HepG2 (cell line): ENCODE data around the gene SHF. TPM values are rescaled to one million over a fixed set of nuclear protein-coding genes. Genes with fewer than 3 reads are reported as not detected.

Experiments
- ATAC-seq: fragments of 200-7000 bp; cut with Tn5 transposase; 3 replicates; pipeline ENCODE4 v1.9.1; 2020; ENCODE audit warnings: mild to moderate bottlenecking, moderate library complexity
- BruUV-seq: library from RNA; stranded (reverse); fragments of 400-500 nt; replicated peaks from 2 replicates; lab custom pipeline; 2021; lab: Mats Ljungman, UMichigan
- CTCF ChIA-PET: fragments of 300-600 bp; formaldehyde crosslinking; extraction: SDS; loops from one replicate; lab custom pipeline; 2021; ENCODE audit warnings: low total read pairs, inconsistent platforms, low intra/inter-chr PET ratio; lab: Yijun Ruan, JAX
- POLR2A ChIA-PET: fragments of 350-600 bp; sonication (Branson Sonifier 250); formaldehyde crosslinking; loops from one replicate; lab custom pipeline; 2020; ENCODE audit warnings: antibody characterized with exemption, inconsistent platforms; lab: Yijun Ruan, JAX
- DNase-seq: peaks from one replicate; pipeline ENCODE4 v3.0.0-alpha.2; 2015; ENCODE audit warnings: low spot score
- FAIRE-seq: peaks from 3 replicates; lab custom pipeline; 2011; peaks lifted over from hg19 to GRCh38; lab: Jason Lieb, UNC
- H2AFZ ChIP-seq: one replicate; pipeline ENCODE4 v1.6.1; 2011; ENCODE audit warnings: low read length, inconsistent platforms
- H3K27ac ChIP-seq: fragments of 300-600 bp; 3 replicates; pipeline ENCODE4 v1.8.0; 2011; ENCODE audit warnings: mixed run types, mild to moderate bottlenecking, mixed read lengths, low read length, inconsistent platforms; ENCODE audit not compliant: insufficient read depth; ENCODE audit errors: extremely low read length
- H3K27me3 ChIP-seq, 2 experiments: fragments of 200-600 bp in 1 of 2; 2 replicates in 1 of 2; 3 replicates in 1 of 2; pipeline versions ENCODE4 v1.6.0 to v1.8.0; 2011; ENCODE audit warnings: low read length in 2 of 2, mild to moderate bottlenecking in 2 of 2, moderate library complexity in 2 of 2, inconsistent platforms in 1 of 2; ENCODE audit not compliant: insufficient read depth in 2 of 2, control insufficient read depth in 1 of 2
- H3K36me3 ChIP-seq, 2 experiments: fragments of 200-600 bp in 1 of 2; replicated peaks in 1 of 2; 2 replicates in 1 of 2; 3 replicates in 1 of 2; pipeline versions ENCODE4 v1.5.1 to v1.8.0; 2011; ENCODE audit warnings: low read length in 2 of 2, inconsistent platforms in 1 of 2; ENCODE audit not compliant: insufficient read depth in 2 of 2, control insufficient read depth in 1 of 2
- H3K4me1 ChIP-seq: 2 replicates; pipeline ENCODE4 v1.5.1; 2012; ENCODE audit warnings: low read length, inconsistent platforms; ENCODE audit not compliant: insufficient read depth
- H3K4me2 ChIP-seq: 2 replicates; pipeline ENCODE4 v1.6.0; 2011; ENCODE audit warnings: low read depth, low read length, inconsistent platforms
- H3K4me3 ChIP-seq, 3 experiments: fragments of 200-600 bp in 1 of 3; sonication (generic), shearing (Covaris generic) in 1 of 3; replicated peaks in 1 of 3; 2 replicates each; pipeline ENCODE4 v1.5.1; 2011 to 2016; ENCODE audit warnings: low read length in 3 of 3, inconsistent platforms in 2 of 3, low read depth in 2 of 3, mild to moderate bottlenecking in 2 of 3, control low read depth in 1 of 3, mixed read lengths in 1 of 3; ENCODE audit not compliant: insufficient read depth in 1 of 3
- H3K79me2 ChIP-seq: one replicate; pipeline ENCODE4 v1.6.1; 2011; ENCODE audit warnings: low read length, inconsistent platforms; ENCODE audit not compliant: insufficient read depth
- H3K9ac ChIP-seq: 2 replicates; pipeline ENCODE4 v1.6.0; 2011; ENCODE audit warnings: mild to moderate bottlenecking, low read depth, low read length, inconsistent platforms; ENCODE audit not compliant: insufficient read depth
- H3K9me3 ChIP-seq: 2 replicates; pipeline ENCODE4 v1.5.1; 2012; ENCODE audit warnings: mild to moderate bottlenecking, low read length
- H4K20me1 ChIP-seq: 2 replicates; pipeline ENCODE4 v1.6.0; 2011; ENCODE audit warnings: inconsistent platforms, mild to moderate bottlenecking, low read length, moderate library complexity; ENCODE audit not compliant: insufficient read depth
- ATF1 ChIP-seq: IDR thresholded peaks from 2 replicates; pipeline ENCODE4 v1.6.1; 2016; ENCODE audit warnings: mild to moderate bottlenecking, control low read depth
- BCLAF1 ChIP-seq: fragments of 450-650 bp; IDR thresholded peaks from 2 replicates; pipeline ENCODE4 v1.6.1; 2017; ENCODE audit warnings: mild to moderate bottlenecking
- DNMT1 ChIP-seq: sonication (generic); formaldehyde crosslinking; IDR thresholded peaks from 2 replicates; pipeline ENCODE4 v1.5.1; 2020; ENCODE audit warnings: mild to moderate bottlenecking, missing genetic modification reagents
- HHEX ChIP-seq: IDR thresholded peaks from 2 replicates; pipeline ENCODE4 v1.6.1; 2016; ENCODE audit warnings: control low read depth
- NR2F1 ChIP-seq, 2 experiments: fragments of 450-650 bp in 1 of 2; formaldehyde crosslinking in 1 of 2; IDR thresholded peaks; 2 replicates each; pipeline versions ENCODE4 v1.5.0 to v1.6.1; 2016 to 2020; ENCODE audit warnings: mild to moderate bottlenecking in 1 of 2, missing compliant biosample characterization in 1 of 2, missing genetic modification reagents in 1 of 2, moderate library complexity in 1 of 2
- RFX1 ChIP-seq: fragments of 450-650 bp; IDR thresholded peaks from 2 replicates; pipeline ENCODE4 v1.6.1; 2017
- TCF12 ChIP-seq, 2 experiments: fragments of 450-650 bp in 1 of 2; sonication (generic) in 1 of 2; formaldehyde crosslinking in 1 of 2; IDR thresholded peaks; 2 replicates each; pipeline versions ENCODE4 v1.6.1 to v1.8.0; 2017 to 2022; ENCODE audit warnings: antibody characterized with exemption in 1 of 2, mild to moderate bottlenecking in 1 of 2, missing genetic modification reagents in 1 of 2, moderate library complexity in 1 of 2
- YEATS4 ChIP-seq: sonication (generic); formaldehyde crosslinking; IDR thresholded peaks from 2 replicates; pipeline ENCODE4 v1.4.0; 2020; ENCODE audit warnings: missing genetic modification reagents, borderline replicate concordance
- ZFP1 ChIP-seq: IDR thresholded peaks from 2 replicates; pipeline ENCODE4 v1.6.1; 2016
- ZNF34 ChIP-seq: sonication (generic); formaldehyde crosslinking; IDR thresholded peaks from 2 replicates; pipeline ENCODE4 v1.4.0; 2020; ENCODE audit warnings: mild to moderate bottlenecking, missing genetic modification reagents, borderline replicate concordance
- ZNF460 ChIP-seq: sonication (generic); formaldehyde crosslinking; IDR thresholded peaks from 2 replicates; pipeline ENCODE4 v1.5.1; 2020; ENCODE audit warnings: missing genetic modification reagents, mild to moderate bottlenecking, borderline replicate concordance
- WGBS: methylation state at CpG from one replicate; pipeline ENCODE4 v1.1.6; 2017; ENCODE audit warnings: low lambda C conversion rate; 5-methylcytosine and 5-hydroxymethylcytosine counted together
- in situ Hi-C: cut with HindIII; loops from 2 replicates; pipeline ENCODE4 v1.10.0; 2017; ENCODE audit warnings: low pct_unique_long_range_greater_than_20kb; ENCODE audit not compliant: extremely low pct_ligation_motif_present
- intact Hi-C: fragments of 100-400 bp; cut with micrococcal nuclease; formaldehyde crosslinking; loops from one replicate; pipeline ENCODE4 v1.10.0; 2022; ENCODE audit not compliant: unreplicated experiment
- polyA plus RNA-seq, 8 experiments: library from polyadenylated mRNA; depleted of rRNA in 3 of 8; stranded (reverse) in 7 of 8; unstranded in 1 of 8; fragments of >200 nt; fragmentation: Illumina TruSeq in 4 of 8; extraction: Trizol in 4 of 8; gene quantifications; 2 replicates each; pipeline versions ENCODE4 v1.2.1 to v1.2.3, GENCODE V29; 2011 to 2016; ENCODE audit warnings: low read depth in 4 of 8, missing spikeins in 1 of 8, mixed read lengths in 1 of 8; ENCODE audit not compliant: insufficient read depth in 1 of 8
- total RNA-seq, 5 experiments: library from RNA; depleted of rRNA; stranded (reverse); fragments of >200 nt; fragmentation: Illumina TruSeq; extraction: Trizol; gene quantifications; 2 replicates each; pipeline ENCODE4 v1.2.3, GENCODE V29; 2016; ENCODE audit warnings: low read depth in 1 of 5
- TF ChIP-seq, protein P1 (sequence below): sonication (generic); formaldehyde crosslinking; IDR thresholded peaks from 2 replicates; pipeline ENCODE4 v1.5.1; 2020; ENCODE audit warnings: missing genetic modification reagents, mild to moderate bottlenecking, borderline replicate concordance
- TF ChIP-seq, protein P2 (sequence below): sonication (generic); formaldehyde crosslinking; IDR thresholded peaks from 2 replicates; pipeline ENCODE4 v1.5.1; 2020; ENCODE audit warnings: missing genetic modification reagents, mild to moderate bottlenecking, borderline replicate concordance

SHF gene
- total and polyA plus RNA-seq, 2 of the 13 experiments (the other 11 are each of a cell fraction or from before 2014, with no cell fraction given) = 20.9 to 25.5 TPM

DNA sequence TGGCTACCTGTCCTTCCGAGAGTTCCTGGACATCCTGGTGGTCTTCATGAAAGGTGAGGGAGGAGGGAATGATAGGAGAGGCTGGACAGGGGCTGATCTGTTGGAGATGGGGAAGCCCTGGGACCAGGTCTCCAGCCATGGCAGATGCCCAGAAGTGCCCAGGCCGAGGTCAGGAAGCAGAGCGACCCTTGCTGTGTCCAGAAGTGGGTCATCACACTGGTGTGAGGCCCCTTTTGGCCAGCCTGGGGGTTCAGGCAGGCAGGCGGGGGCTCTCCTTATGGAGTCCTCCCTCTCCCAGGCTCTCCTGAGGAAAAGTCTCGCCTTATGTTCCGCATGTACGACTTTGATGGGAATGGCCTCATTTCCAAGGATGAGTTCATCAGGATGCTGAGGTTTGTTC, 40.2 kb downstream of the SHF start:
- intact Hi-C loops = no loop called here
- ChIA-PET POLR2A (no interaction called here), CTCF (no interaction called here)
- DNase-seq = no peak
- in situ Hi-C loops = no loop called here
- no peak overlapping the region for H3K4me2 ChIP-seq
- no peak overlapping the region for H3K4me3 ChIP-seq
- 64% methylated on average over 5 of the region's 7 CpGs for WGBS
- TF ChIP-seq ZNF34 (CRISPR knock-in tag) = no peak
- TF ChIP-seq ZFP1 (CRISPR knock-in tag) = no peak
- TF ChIP-seq YEATS4 (CRISPR knock-in tag) = no peak
- TF ChIP-seq NR2F1 (CRISPR knock-in tag; IDR thresholded peaks at IDR 0.05) = no peak
- no peak for TF ChIP-seq ATF1 (CRISPR knock-in tag)
- no peak for TF ChIP-seq BCLAF1
- no peak for TF ChIP-seq HHEX (CRISPR knock-in tag)
- TF ChIP-seq, protein P1, sequence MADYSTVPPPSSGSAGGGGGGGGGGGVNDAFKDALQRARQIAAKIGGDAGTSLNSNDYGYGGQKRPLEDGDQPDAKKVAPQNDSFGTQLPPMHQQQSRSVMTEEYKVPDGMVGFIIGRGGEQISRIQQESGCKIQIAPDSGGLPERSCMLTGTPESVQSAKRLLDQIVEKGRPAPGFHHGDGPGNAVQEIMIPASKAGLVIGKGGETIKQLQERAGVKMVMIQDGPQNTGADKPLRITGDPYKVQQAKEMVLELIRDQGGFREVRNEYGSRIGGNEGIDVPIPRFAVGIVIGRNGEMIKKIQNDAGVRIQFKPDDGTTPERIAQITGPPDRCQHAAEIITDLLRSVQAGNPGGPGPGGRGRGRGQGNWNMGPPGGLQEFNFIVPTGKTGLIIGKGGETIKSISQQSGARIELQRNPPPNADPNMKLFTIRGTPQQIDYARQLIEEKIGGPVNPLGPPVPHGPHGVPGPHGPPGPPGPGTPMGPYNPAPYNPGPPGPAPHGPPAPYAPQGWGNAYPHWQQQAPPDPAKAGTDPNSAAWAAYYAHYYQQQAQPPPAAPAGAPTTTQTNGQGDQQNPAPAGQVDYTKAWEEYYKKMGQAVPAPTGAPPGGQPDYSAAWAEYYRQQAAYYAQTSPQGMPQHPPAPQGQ (CRISPR knock-in tag) = no peak
- TF ChIP-seq TCF12 (IDR thresholded peaks at IDR 0.05) = no peak
- no peak for TF ChIP-seq TCF12 (CRISPR knock-in tag; IDR thresholded peaks at IDR 0.05)
- TF ChIP-seq RFX1 = no peak
- no peak for TF ChIP-seq DNMT1 (CRISPR knock-in tag)
- TF ChIP-seq ZNF460 (CRISPR knock-in tag) = no peak
- TF ChIP-seq, protein P2, sequence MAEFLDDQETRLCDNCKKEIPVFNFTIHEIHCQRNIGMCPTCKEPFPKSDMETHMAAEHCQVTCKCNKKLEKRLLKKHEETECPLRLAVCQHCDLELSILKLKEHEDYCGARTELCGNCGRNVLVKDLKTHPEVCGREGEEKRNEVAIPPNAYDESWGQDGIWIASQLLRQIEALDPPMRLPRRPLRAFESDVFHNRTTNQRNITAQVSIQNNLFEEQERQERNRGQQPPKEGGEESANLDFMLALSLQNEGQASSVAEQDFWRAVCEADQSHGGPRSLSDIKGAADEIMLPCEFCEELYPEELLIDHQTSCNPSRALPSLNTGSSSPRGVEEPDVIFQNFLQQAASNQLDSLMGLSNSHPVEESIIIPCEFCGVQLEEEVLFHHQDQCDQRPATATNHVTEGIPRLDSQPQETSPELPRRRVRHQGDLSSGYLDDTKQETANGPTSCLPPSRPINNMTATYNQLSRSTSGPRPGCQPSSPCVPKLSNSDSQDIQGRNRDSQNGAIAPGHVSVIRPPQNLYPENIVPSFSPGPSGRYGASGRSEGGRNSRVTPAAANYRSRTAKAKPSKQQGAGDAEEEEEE (CRISPR knock-in tag) = no peak
- H3K27me3 ChIP-seq = peaks cover 0 to 23% of the 10 kb centered on the region in 2 experiments; a peak in 1 of 5 replicates
- peaks cover 8% of the 10 kb centered on the region for H3K4me1 ChIP-seq
- no peaks in the 10 kb centered on the region for H4K20me1 ChIP-seq
- FAIRE-seq = no peak
- no peak overlapping the region for H3K27ac ChIP-seq
- no peaks in the 10 kb centered on the region for H3K9me3 ChIP-seq
- no peak overlapping the region for H2AFZ ChIP-seq
- H3K9ac ChIP-seq = no peak overlapping the region
- no peaks in the 10 kb centered on the region for H3K79me2 ChIP-seq
- ATAC-seq = no peak
- BruUV-seq = no TSS peak
- no peaks in the 10 kb centered on the region for H3K36me3 ChIP-seq
